Measurements from ENCODE around the gene PARD6G. TPM values are rescaled to one million over a fixed set of nuclear protein-coding genes. Genes with fewer than 3 reads are reported as not detected.
A peak's percentile ranks its signal among the peaks of the same experiment; 100 is the strongest.

PARD6G gene
- total RNA-seq, 2 donors from 2014 or later = 0.98 to 1.5 TPM

GRCh38 chr18:80208620-80209019, 38.7 kb downstream of the PARD6G start:
- Mint-ChIP-seq H3K4me1 (no peaks in the 10 kb centered on the region), H3K36me3 (ENCODE audit: low read depth) (no peaks in the 10 kb centered on the region), H3K9me3 (no peaks in the 10 kb centered on the region), H3K27me3 (peaks cover 39% of the 10 kb centered on the region), H3K4me3 (no peak overlapping the region), H3K27ac (no peak overlapping the region)
- no peak for ATAC-seq (replicated peaks)

- no peaks in the 10 kb centered on the region for H3K9me3 Mint-ChIP-seq
- no peak overlapping the region for H3K4me3 Mint-ChIP-seq
- H3K27me3 Mint-ChIP-seq = peaks cover 46% of the 10 kb centered on the region
- no peak for ATAC-seq (replicated peaks)
- H3K4me1 Mint-ChIP-seq = peaks cover 16% of the 10 kb centered on the region
- H3K36me3 Mint-ChIP-seq (ENCODE audit: low read depth) = no peaks in the 10 kb centered on the region
- no peak overlapping the region for H3K27ac Mint-ChIP-seq
Observed at GRCh38 chr18:80205294-80205693, 42.0 kb downstream of the PARD6G start.

GRCh38 chr18:80204142-80204541, 43.2 kb downstream of the PARD6G start:
- Mint-ChIP-seq H3K27ac (no peak overlapping the region), H3K4me3 (no peak overlapping the region), H3K27me3 (peaks cover 50% of the 10 kb centered on the region), H3K4me1 (peaks cover 19% of the 10 kb centered on the region), H3K9me3 (no peaks in the 10 kb centered on the region), H3K36me3 (ENCODE audit: low read depth) (no peaks in the 10 kb centered on the region)
- ATAC-seq (replicated peaks) = peak; percentile 65

- peak overlapping the region; percentile 73 for H3K27ac Mint-ChIP-seq
- H3K4me3 Mint-ChIP-seq = peak overlapping the region; percentile 31
- no peaks in the 10 kb centered on the region for H3K36me3 Mint-ChIP-seq (ENCODE audit: low read depth)
- ATAC-seq (replicated peaks) = no peak
- H3K4me1 Mint-ChIP-seq = peaks cover 19% of the 10 kb centered on the region
- H3K9me3 Mint-ChIP-seq = no peaks in the 10 kb centered on the region
- H3K27me3 Mint-ChIP-seq = peaks cover 47% of the 10 kb centered on the region
Observed at GRCh38 chr18:80203249-80203648, 44.1 kb downstream of the PARD6G start.

GRCh38 chr18:80202264-80202998, 44.9 kb downstream of the PARD6G start:
- peak; percentile 90 for ATAC-seq (replicated peaks)
- Mint-ChIP-seq H3K4me3 (peak overlapping the region; percentile 31), H3K9me3 (no peaks in the 10 kb centered on the region), H3K4me1 (peaks cover 19% of the 10 kb centered on the region), H3K27me3 (peaks cover 52% of the 10 kb centered on the region), H3K27ac (peak overlapping the region; percentile 73), H3K36me3 (ENCODE audit: low read depth) (no peaks in the 10 kb centered on the region)

- H3K9me3 Mint-ChIP-seq = no peaks in the 10 kb centered on the region
- H3K27me3 Mint-ChIP-seq = peaks cover 58% of the 10 kb centered on the region
- H3K27ac Mint-ChIP-seq = peak overlapping the region; percentile 58
- H3K36me3 Mint-ChIP-seq (ENCODE audit: low read depth) = no peaks in the 10 kb centered on the region
- peak; percentile 3 for ATAC-seq (replicated peaks)
- H3K4me1 Mint-ChIP-seq = peaks cover 19% of the 10 kb centered on the region
- H3K4me3 Mint-ChIP-seq = peak overlapping the region; percentile 31
Observed at GRCh38 chr18:80201739-80202138, 45.6 kb downstream of the PARD6G start.

- H3K27ac Mint-ChIP-seq = no peak overlapping the region
- H3K36me3 Mint-ChIP-seq (ENCODE audit: low read depth) = no peaks in the 10 kb centered on the region
- H3K4me1 Mint-ChIP-seq = peaks cover 19% of the 10 kb centered on the region
- no peaks in the 10 kb centered on the region for H3K9me3 Mint-ChIP-seq
- no peak for ATAC-seq (replicated peaks)
- no peak overlapping the region for H3K4me3 Mint-ChIP-seq
- peaks cover 60% of the 10 kb centered on the region for H3K27me3 Mint-ChIP-seq
Observed at GRCh38 chr18:80200932-80201672, 46.2 kb downstream of the PARD6G start.

- no peak for ATAC-seq (replicated peaks)
Observed at GRCh38 chr18:80200171-80200931, 47.0 kb downstream of the PARD6G start.

GRCh38 chr18:80198994-80199748, 48.1 kb downstream of the PARD6G start:
- Mint-ChIP-seq H3K9me3 (no peaks in the 10 kb centered on the region), H3K27me3 (peaks cover 61% of the 10 kb centered on the region), H3K27ac (no peak overlapping the region), H3K4me3 (no peak overlapping the region), H3K4me1 (peaks cover 23% of the 10 kb centered on the region), H3K36me3 (ENCODE audit: low read depth) (no peaks in the 10 kb centered on the region)
- ATAC-seq (replicated peaks) = no peak

More at GRCh38 chr18:80200171-80200931, 47.0 kb downstream of the PARD6G start:
- H3K4me1 Mint-ChIP-seq = peaks cover 19% of the 10 kb centered on the region
- peaks cover 58% of the 10 kb centered on the region for H3K27me3 Mint-ChIP-seq
- no peaks in the 10 kb centered on the region for H3K9me3 Mint-ChIP-seq
- H3K27ac Mint-ChIP-seq = peak overlapping the region; percentile 73
- H3K36me3 Mint-ChIP-seq (ENCODE audit: low read depth) = no peaks in the 10 kb centered on the region
- H3K4me3 Mint-ChIP-seq = no peak overlapping the region

GRCh38 chr18:80198391-80198790, 48.9 kb downstream of the PARD6G start:
- Mint-ChIP-seq H3K4me1 (peaks cover 25% of the 10 kb centered on the region), H3K36me3 (ENCODE audit: low read depth) (no peaks in the 10 kb centered on the region), H3K4me3 (no peak overlapping the region), H3K9me3 (no peaks in the 10 kb centered on the region), H3K27ac (no peak overlapping the region), H3K27me3 (peaks cover 58% of the 10 kb centered on the region)
- no peak for ATAC-seq (replicated peaks)

- ATAC-seq (replicated peaks) = no peak
- no peaks in the 10 kb centered on the region for H3K36me3 Mint-ChIP-seq (ENCODE audit: low read depth)
- no peak overlapping the region for H3K27ac Mint-ChIP-seq
- H3K4me3 Mint-ChIP-seq = no peak overlapping the region
- H3K9me3 Mint-ChIP-seq = no peaks in the 10 kb centered on the region
- peaks cover 19% of the 10 kb centered on the region for H3K4me1 Mint-ChIP-seq
- H3K27me3 Mint-ChIP-seq = peaks cover 53% of the 10 kb centered on the region
Observed at GRCh38 chr18:80197528-80197927, 49.8 kb downstream of the PARD6G start.

- Mint-ChIP-seq H3K4me1 (peaks cover 14% of the 10 kb centered on the region), H3K9me3 (no peaks in the 10 kb centered on the region), H3K27ac (no peak overlapping the region), H3K27me3 (peaks cover 55% of the 10 kb centered on the region), H3K36me3 (ENCODE audit: low read depth) (no peaks in the 10 kb centered on the region), H3K4me3 (no peak overlapping the region)
- ATAC-seq (replicated peaks) = no peak
Observed at GRCh38 chr18:80196528-80197320, 50.6 kb downstream of the PARD6G start.

- no peaks in the 10 kb centered on the region for H3K36me3 Mint-ChIP-seq (ENCODE audit: low read depth)
- H3K27ac Mint-ChIP-seq = peak overlapping the region; percentile 41
- H3K4me1 Mint-ChIP-seq = peaks cover 7% of the 10 kb centered on the region
- H3K4me3 Mint-ChIP-seq = peak overlapping the region; percentile 31
- peak; percentile 86 for ATAC-seq (replicated peaks)
- H3K27me3 Mint-ChIP-seq = peaks cover 54% of the 10 kb centered on the region
- no peaks in the 10 kb centered on the region for H3K9me3 Mint-ChIP-seq
Observed at GRCh38 chr18:80194874-80195570, 52.3 kb downstream of the PARD6G start.
